Type B pancreatic cell (in vitro differentiated cells): ENCODE results near the gene PRSS21. TPM values are rescaled to one million over a fixed set of nuclear protein-coding genes. Genes with fewer than 3 reads are reported as not detected.
A peak's percentile ranks its signal among the peaks of the same experiment; 100 is the strongest.

Source experiments
- DNase-seq: peaks from one replicate; pipeline ENCODE4 v3.0.0; 2021; ENCODE audit warnings: mixed read lengths; ENCODE audit not compliant: unreplicated experiment; ENCODE audit errors: extremely low spot score
- H3K27ac Mint-ChIP-seq: 2 replicates; pipeline ENCODE4 v1.8.0; 2021; ENCODE audit warnings: mild to moderate bottlenecking, mixed read lengths
- H3K27me3 Mint-ChIP-seq: 2 replicates; pipeline ENCODE4 v1.8.0; 2021; ENCODE audit warnings: mixed read lengths
- H3K36me3 Mint-ChIP-seq: 2 replicates; pipeline ENCODE4 v1.8.0; 2021; ENCODE audit warnings: mixed read lengths
- H3K4me1 Mint-ChIP-seq: one replicate; pipeline ENCODE4 v1.8.0; 2021; ENCODE audit warnings: mixed read lengths; ENCODE audit not compliant: unreplicated experiment
- H3K4me3 Mint-ChIP-seq: 2 replicates; pipeline ENCODE4 v1.8.0; 2021; ENCODE audit warnings: mild to moderate bottlenecking, mixed read lengths
- H3K9me3 Mint-ChIP-seq: 2 replicates; pipeline ENCODE4 v1.8.0; 2021; ENCODE audit warnings: mixed read lengths
- CTCF ChIP-seq: fragments of 200-600 bp; sonication (generic); conservative IDR thresholded peaks from 2 replicates; pipeline ENCODE4 v1.5.0; 2021; ENCODE audit warnings: antibody characterized with exemption, mild to moderate bottlenecking
- total RNA-seq: library from RNA; stranded (reverse); gene quantifications from 2 replicates; pipeline ENCODE4 v1.2.1, GENCODE V29; 2021; ENCODE audit warnings: low replicate concordance

The PRSS21 gene
- total RNA-seq, 1 donor from 2014 or later = not detected

- Mint-ChIP-seq H3K4me3 (no peak overlapping the region), H3K27ac (peak overlapping the region; percentile 58), H3K36me3 (no peaks in the 10 kb centered on the region), H3K4me1 (no peaks in the 10 kb centered on the region), H3K27me3 (peaks cover 19% of the 10 kb centered on the region), H3K9me3 (no peaks in the 10 kb centered on the region)
- TF ChIP-seq CTCF = no peak
- no peak for DNase-seq
Measured at GRCh38 chr16:2846511-2847310, 29.7 kb downstream of the PRSS21 start.

- H3K9me3 Mint-ChIP-seq = peaks cover 2% of the 10 kb centered on the region
- DNase-seq = no peak
- no peak for TF ChIP-seq CTCF
- H3K27me3 Mint-ChIP-seq = peaks cover 16% of the 10 kb centered on the region
- peaks cover 2% of the 10 kb centered on the region for H3K36me3 Mint-ChIP-seq
- no peak overlapping the region for H3K27ac Mint-ChIP-seq
- no peaks in the 10 kb centered on the region for H3K4me1 Mint-ChIP-seq
- no peak overlapping the region for H3K4me3 Mint-ChIP-seq
Measured at GRCh38 chr16:2848933-2849725, 32.1 kb downstream of the PRSS21 start.

- peaks cover 5% of the 10 kb centered on the region for H3K9me3 Mint-ChIP-seq
- no peak for TF ChIP-seq CTCF
- H3K27ac Mint-ChIP-seq = no peak overlapping the region
- peaks cover 9% of the 10 kb centered on the region for H3K36me3 Mint-ChIP-seq
- no peak overlapping the region for H3K4me3 Mint-ChIP-seq
- H3K4me1 Mint-ChIP-seq = no peaks in the 10 kb centered on the region
- peaks cover 18% of the 10 kb centered on the region for H3K27me3 Mint-ChIP-seq
- no peak for DNase-seq
Measured at GRCh38 chr16:2852003-2852730, 35.1 kb downstream of the PRSS21 start.

- DNase-seq = no peak
- peaks cover 9% of the 10 kb centered on the region for H3K36me3 Mint-ChIP-seq
- no peaks in the 10 kb centered on the region for H3K4me1 Mint-ChIP-seq
- H3K27ac Mint-ChIP-seq = no peak overlapping the region
- peaks cover 5% of the 10 kb centered on the region for H3K9me3 Mint-ChIP-seq
- peaks cover 22% of the 10 kb centered on the region for H3K27me3 Mint-ChIP-seq
- TF ChIP-seq CTCF = no peak
- H3K4me3 Mint-ChIP-seq = no peak overlapping the region
Measured at GRCh38 chr16:2852731-2853507, 35.9 kb downstream of the PRSS21 start.

- peaks cover 9% of the 10 kb centered on the region for H3K36me3 Mint-ChIP-seq
- no peak overlapping the region for H3K4me3 Mint-ChIP-seq
- peaks cover 22% of the 10 kb centered on the region for H3K27me3 Mint-ChIP-seq
- H3K4me1 Mint-ChIP-seq = no peaks in the 10 kb centered on the region
- no peak for TF ChIP-seq CTCF
- H3K9me3 Mint-ChIP-seq = peaks cover 5% of the 10 kb centered on the region
- H3K27ac Mint-ChIP-seq = no peak overlapping the region
- no peak for DNase-seq
Measured at GRCh38 chr16:2853531-2854073, 36.6 kb downstream of the PRSS21 start.
